Stimulated activated CD8-positive, alpha-beta memory T cell treated with anti-CD3 and anti-CD28 coated beads, Interleukin-2, amount 100 ng/mL, for 48 hours (primary cell): Measurements from ENCODE around the gene DNLZ.

Experiments
- DNase-seq, 2 donors: peaks; one replicate each; pipeline ENCODE4 v3.0.0-alpha.2; 2020; ENCODE audit warnings: low read depth in 2 of 2

The DNLZ gene

GRCh38 chr9:136343121-136343883 lies 20.2 kb downstream of the DNLZ start:
- DNase-seq: no peak

DNA sequence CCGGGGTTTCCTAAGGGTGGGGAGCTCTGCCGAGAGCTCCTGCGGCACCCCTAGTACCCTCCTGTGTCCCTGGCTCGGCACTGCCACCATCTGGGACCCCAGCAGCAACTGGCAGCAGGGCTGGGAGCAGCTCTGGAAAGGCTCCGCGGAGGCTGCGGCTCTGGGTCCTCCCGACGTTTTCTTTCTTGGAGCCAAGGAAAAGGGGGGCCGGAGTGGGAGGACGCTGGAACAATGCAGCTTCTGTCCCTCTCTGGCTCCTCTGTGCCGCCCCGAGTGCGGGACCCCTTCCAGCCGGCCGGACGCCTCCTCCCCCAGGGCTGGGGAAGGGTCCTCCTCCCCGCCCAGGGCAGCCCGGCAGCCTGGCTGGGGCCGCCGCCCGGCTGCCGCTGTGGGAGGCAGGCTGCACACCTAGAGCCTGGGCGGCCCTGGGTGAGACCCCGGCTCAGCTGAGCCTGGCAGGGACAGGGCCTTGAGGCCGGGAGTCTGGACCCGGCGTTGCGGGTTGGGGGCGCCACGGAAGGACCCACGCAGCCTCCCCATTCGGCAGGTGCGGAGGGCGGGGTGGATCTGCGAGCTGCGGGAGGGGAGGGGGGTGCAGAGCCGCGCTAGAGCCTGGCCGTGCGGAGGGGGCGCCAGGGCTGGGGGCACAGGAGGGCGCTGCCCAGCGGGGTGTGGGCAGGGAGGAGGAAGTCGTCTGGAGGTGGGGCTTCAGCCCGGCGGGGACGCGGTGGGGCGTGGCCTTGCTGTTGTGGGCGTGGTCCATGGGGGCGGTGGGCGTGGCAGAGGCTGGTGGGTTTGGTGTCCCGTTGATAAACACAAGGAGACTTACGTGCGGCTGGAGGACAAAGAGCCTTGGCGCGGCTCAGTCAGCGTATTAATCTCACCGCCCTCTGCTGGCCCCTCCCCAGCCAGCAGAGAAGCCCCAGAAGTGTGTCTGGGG lies 21.1 kb downstream of the DNLZ start:
- DNase-seq: peak; percentile 59 to 75

- no peak for DNase-seq
These were observed 21.8 kb downstream of the DNLZ start for GRCh38 chr9:136341769-136342168.

GRCh38 chr9:136341042-136341655 lies 22.4 kb downstream of the DNLZ start:
- no peak for DNase-seq

DNA sequence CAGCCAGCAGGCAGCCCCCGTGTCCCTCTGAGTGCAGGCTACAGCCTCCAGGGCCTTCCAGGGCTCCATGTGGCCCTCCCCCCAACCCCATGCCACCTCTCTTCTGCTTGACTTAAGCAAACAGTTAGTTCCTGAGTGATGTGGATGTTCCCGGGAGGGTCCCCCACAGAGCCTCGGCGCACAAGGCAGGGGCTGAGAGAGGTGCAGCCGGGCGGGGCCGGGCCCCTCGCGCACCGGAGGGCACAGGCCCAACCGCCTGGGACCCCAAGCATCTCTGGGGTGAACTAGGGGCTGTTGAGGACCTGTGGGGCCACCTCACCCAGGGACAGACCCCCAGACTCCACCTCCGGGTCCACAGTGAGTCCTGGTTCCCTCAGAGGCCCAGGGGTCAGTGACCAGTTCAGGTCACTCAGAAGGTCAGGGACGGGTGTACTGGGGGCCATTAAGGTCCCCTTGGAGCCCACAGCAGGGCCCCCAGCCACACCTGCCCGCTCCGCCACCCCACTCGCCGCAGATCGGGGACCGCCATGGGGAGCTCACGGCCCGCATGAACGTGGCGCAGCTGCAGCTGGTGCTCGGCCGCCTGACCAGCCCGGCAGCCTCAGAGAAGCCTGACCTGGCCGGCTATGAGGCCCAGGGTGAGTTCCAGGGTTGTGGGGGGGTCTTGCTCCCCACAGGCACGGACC lies 23.0 kb downstream of the DNLZ start:
- DNase-seq: no peak

DNA sequence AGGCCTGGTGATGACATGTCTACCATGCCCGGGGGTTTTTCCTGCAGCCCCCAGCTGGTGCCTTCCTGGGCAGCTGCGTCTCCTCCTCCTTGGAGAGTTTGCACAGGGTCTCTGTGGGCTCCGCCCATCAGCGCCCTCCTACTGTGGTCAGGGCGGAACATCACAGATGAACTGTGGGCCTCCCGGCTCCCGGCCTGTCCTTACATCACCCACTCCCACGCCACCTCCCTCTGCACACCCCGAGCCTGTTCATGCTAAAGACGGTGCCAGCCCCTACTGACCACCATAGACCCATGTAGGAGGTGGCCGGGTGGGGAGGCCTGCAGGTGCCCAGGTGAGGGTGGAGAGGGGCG lies 23.6 kb downstream of the DNLZ start:
- DNase-seq: no peak

GRCh38 chr9:136339173-136339957 lies 24.2 kb downstream of the DNLZ start:
- DNase-seq: peak in 1 of 2 donors; percentile 26

DNA sequence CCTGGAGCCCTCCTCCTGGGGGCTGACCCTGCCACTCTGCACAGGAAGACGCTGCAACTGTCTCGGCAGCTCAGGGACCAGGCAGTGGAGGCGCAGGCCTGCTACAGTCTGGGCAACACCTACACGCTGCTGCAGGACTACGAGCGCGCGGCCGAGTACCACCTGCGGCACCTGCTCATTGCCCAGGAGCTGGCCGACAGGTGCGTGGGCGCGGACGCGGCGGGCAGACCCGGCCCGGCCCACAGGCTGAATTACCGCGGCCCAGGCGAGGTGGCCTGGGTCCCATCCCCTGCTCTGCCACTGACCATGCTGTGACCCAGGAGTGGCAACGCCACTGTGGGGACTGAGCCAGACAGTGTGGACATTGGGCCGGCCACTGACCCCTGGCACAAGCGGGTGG lies 25.0 kb downstream of the DNLZ start:
- DNase-seq: no peak

DNA sequence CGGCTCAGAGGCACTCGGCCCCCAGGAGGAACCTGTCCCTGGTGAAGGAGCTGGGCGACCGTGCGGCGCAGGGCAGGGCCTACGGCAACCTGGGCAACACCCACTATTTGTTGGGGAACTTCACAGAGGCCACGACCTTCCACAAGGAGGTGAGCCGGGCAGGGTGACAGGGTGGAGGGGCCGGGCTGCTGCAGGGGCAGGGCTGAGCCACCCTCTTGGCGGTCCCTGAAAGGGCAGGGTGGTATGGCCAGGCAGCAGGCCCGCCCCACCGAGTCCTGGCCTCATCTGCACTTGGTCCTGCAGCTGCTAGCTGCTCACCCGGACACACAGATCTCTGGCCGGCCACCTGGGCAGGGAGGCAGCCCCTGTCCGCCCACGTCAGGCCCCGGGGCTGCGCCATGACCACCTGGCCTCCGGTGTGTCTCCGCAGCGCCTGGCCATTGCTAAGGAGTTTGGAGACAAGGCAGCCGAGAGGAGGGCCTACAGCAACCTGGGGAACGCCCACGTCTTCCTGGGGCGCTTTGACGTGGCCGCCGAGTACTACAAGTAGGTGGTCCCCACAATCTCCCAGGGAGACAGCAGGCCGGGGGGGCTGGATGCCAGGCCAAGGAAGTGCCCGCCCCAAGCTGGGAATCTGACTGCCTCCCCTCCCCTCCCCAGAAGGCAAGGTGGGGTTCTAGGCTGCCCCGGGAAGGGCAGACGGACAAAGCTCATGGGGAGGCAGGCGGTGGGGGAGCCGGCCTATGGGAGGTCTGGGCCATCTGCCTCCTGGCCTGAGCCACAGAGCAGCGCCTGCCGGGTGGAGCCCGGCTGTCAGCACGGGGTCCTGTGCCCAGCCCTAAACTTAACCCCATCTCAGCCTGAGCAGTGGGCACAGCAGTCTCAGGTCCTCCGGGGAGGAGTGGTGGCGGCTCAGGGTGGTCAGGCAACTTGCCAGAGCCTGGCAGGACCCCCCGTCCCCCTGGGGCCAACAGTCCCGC lies 25.8 kb downstream of the DNLZ start:
- DNase-seq: no peak

DNA sequence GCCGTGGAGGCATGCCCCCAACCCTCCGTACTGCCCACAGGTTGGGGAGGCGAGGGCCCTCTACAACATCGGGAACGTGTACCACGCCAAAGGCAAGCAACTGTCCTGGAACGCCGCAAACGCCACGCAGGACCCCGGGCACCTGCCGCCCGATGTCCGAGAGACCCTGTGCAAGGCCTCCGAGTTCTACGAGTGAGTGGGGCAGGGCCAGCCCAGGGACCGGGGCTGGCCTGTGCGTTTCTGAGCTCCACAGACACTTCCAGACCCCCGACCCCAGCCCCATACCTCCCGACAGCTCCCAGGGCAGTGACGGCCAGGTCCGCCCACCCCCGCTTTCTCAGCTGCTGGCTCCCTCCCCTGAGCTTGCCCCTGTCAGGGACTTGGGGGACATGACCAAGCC lies 26.7 kb downstream of the DNLZ start:
- no peak for DNase-seq

DNA sequence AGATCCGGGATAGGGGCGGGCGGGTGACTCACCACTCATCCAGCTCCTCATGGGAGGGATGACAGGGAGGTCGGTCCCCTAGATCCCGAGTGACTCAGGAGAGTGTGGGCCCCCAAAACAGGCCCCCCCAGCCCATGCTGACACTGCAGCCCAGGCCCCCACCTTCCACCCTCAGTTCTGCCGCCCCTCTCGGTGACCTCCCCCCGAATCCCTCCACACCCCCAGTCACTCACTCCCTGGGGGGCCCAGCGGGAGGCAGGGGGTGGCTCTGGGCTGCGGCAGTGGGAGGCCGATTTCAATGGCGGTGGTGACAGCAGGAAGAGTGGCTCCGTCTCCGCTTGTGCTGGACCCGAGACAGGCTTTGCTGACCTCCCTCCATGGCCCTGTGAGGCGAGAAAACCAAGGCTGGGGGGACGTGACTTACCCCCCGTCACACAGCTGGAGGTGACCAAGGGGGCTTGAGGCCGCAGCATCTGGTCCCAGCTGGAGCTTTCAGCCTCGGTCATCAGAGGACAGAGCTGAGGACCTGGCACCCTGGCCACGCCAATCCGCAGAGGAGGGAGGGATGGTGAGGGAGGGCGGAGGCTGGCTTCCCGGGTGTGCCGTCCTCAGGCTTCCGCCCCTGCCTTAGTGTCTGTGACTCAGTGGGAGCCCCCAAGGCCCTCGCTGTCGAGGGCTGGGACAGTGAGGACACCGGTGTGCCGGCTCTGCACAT lies 27.2 kb downstream of the DNLZ start:
- DNase-seq: no peak

GRCh38 chr9:136335296-136336155 lies 28.0 kb downstream of the DNLZ start:
- no peak for DNase-seq

GRCh38 chr9:136334541-136334940 lies 29.0 kb downstream of the DNLZ start:
- DNase-seq: no peak

GRCh38 chr9:136333486-136333885 lies 30.1 kb downstream of the DNLZ start:
- DNase-seq: no peak

DNA sequence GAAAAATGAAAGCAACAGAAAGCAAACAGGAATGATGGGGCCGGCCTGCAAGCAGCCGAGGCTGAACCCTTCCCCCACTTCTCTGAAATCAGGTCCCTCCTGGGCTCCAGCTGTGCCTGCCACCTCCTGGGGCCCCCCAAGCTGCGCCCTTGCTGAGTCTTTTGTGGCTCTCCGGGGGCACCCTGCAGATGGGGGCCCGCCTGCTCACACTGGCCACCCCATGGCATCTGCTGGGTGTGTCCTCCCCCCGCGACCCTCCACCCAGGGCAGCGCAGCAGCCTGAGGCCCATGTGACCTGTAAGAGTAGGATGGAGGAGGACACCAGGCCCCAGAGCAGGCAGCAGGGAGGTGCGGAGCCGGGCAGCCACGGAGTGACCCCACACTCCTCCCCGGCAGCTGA lies 30.5 kb downstream of the DNLZ start:
- no peak for DNase-seq

DNA sequence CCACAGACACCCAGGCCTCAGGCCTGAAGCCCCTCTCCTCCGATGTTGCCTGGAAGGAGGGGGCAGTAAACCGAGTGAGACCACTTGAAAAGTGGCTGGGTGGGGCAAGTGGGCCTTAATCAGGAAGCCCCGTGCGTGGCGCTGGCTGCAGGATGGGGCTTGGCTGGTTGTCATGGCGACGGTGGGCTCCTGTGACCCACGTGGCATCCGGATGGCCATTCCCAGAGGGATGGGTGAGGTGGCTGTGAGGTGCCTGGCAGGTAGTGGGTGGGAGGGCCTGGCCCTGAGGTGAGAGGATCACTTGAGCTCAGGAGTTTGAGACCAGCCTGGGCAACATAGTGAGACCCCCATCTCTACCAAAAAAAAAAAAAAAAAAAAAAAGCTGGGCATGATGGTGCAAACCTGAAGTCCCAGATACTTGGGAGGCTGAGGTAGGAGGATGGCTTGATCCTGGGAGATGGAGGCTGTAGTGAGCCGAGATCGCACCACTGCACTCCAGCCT lies 31.0 kb downstream of the DNLZ start:
- no peak for DNase-seq

GRCh38 chr9:136331556-136332481 lies 31.7 kb downstream of the DNLZ start:
- DNase-seq: no peak
